ENCODE measurements around the gene TSPAN8. TPM values are rescaled to one million over a fixed set of nuclear protein-coding genes. Genes with fewer than 3 reads are reported as not detected.

Gene TSPAN8
- total RNA-seq, 1 donor from 2014 or later = not detected

DNA sequence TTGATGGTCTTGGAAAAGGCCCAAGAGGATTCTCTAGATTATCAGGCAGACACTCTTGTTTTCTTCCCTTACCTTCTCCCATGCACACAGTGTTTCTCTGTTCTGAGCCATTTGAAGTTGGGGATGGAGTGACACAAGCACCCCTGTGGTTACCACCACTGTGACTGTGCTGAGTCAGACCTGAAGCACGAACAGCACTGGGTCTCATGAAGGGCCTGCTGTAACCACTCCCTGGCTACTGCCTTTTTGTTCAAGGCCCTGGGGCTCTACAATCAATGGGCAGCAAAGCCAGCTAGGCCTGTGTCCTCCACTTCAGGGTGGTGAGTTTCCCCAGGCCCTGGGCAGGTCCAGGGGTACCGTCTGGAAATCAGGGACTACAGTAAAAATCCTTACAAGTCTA, 65.5 kb downstream of the TSPAN8 start:
- no peak overlapping the region for H3K27ac Mint-ChIP-seq

DNA sequence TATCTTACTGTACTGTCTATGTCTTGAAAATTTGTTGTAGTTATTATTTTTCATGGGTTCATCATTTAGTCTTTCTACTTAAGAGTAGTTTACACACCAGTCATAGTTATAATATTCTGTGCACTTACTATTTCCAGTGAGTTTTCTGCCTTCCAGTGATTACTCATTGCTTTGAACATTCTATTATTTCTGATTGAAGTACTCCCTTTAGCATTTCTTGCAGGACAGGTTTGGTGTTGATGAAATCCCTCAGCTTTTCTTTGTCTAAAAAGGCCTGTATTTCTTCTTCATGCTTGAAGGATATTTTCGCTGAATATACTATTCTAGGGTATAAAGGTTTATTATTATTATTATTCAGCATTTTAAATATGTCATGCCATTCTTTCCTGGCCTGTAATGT, 66.8 kb downstream of the TSPAN8 start:
- Mint-ChIP-seq H3K4me1 (ENCODE audit: low read depth) (no peaks in the 10 kb centered on the region), H3K27ac (no peak overlapping the region), H3K4me3 (no peak overlapping the region), H3K9me3 (no peaks in the 10 kb centered on the region), H3K36me3 (ENCODE audit: low read depth) (no peaks in the 10 kb centered on the region), H3K27me3 (ENCODE audit: insufficient read depth) (no peaks in the 10 kb centered on the region)
- intact Hi-C loops (cut with micrococcal nuclease) = no loop called here
- DNase-seq (ENCODE audit: low spot score) = no peak

More for the DNA sequence above, 65.5 kb downstream of the TSPAN8 start:
- intact Hi-C loops (cut with micrococcal nuclease) = no loop called here
- no peak for DNase-seq (ENCODE audit: low spot score)
- Mint-ChIP-seq H3K9me3 (no peaks in the 10 kb centered on the region), H3K27me3 (ENCODE audit: insufficient read depth) (no peaks in the 10 kb centered on the region), H3K4me3 (no peak overlapping the region), H3K4me1 (ENCODE audit: low read depth) (no peaks in the 10 kb centered on the region), H3K36me3 (ENCODE audit: low read depth) (no peaks in the 10 kb centered on the region)

- H3K27ac Mint-ChIP-seq = no peak overlapping the region
- intact Hi-C loops (cut with micrococcal nuclease) = no loop called here
- DNase-seq (ENCODE audit: low spot score) = no peak
- no peaks in the 10 kb centered on the region for H3K36me3 Mint-ChIP-seq (ENCODE audit: low read depth)
- H3K4me1 Mint-ChIP-seq (ENCODE audit: low read depth) = no peaks in the 10 kb centered on the region
- no peak overlapping the region for H3K4me3 Mint-ChIP-seq
- H3K9me3 Mint-ChIP-seq = no peaks in the 10 kb centered on the region
- no peaks in the 10 kb centered on the region for H3K27me3 Mint-ChIP-seq (ENCODE audit: insufficient read depth)
Measured at GRCh38 chr12:71085575-71085974, 72.2 kb downstream of the TSPAN8 start.

DNA sequence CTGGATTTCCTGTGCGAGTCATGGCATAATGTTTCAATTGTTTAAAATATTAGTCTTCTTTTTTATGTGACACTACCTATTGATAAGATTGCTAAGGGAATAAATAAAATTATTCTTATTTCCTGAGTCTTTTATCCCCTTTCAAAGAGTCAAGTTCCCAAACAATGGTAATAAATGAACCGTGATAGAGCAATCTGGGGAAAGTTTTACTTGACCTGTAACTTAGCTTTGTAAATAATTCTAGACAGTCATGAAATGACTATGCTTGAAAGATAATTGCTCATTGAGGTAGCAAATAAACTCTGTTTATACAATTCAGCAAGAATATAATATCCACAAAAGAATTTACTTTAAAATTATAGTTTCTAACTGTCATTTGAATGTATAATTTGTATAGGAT, 82.1 kb downstream of the TSPAN8 start:
- no peaks in the 10 kb centered on the region for H3K36me3 Mint-ChIP-seq (ENCODE audit: low read depth)
- no peak for DNase-seq (ENCODE audit: low spot score)
- intact Hi-C loops (cut with micrococcal nuclease) = no loop called here
- H3K4me3 Mint-ChIP-seq = no peak overlapping the region
- H3K9me3 Mint-ChIP-seq = peaks cover 7% of the 10 kb centered on the region
- no peak overlapping the region for H3K27ac Mint-ChIP-seq
- no peaks in the 10 kb centered on the region for H3K27me3 Mint-ChIP-seq (ENCODE audit: insufficient read depth)
- no peaks in the 10 kb centered on the region for H3K4me1 Mint-ChIP-seq (ENCODE audit: low read depth)

Other genes starting within 250 kb of the TSPAN8 start
- not detected in 2 replicates for gene PTPRR, start 237.3 kb downstream of the TSPAN8 start, total RNA-seq

All from activated T-helper 1 cell treated with anti-CD3 and anti-CD28 coated beads, Interleukin-12 subunit alpha, Interleukin-12 subunit beta, Interleukin-2, Interleukin-4 antibody, amounts not matched to agents 30 ng/mL and 10 ng/mL and 1 ng/mL, durations not matched to agents 14 hours and 24 hours and 36 hours (primary cell).